GM12801 (cell line): Measurements from ENCODE around the gene PRDM12.

Experiments used
- TF ChIP-seq, protein P1 (sequence below): IDR thresholded peaks from one replicate; pipeline ENCODE4 v1.5.1; 2011; ENCODE audit warnings: control low read depth; ENCODE audit not compliant: insufficient read length; ENCODE audit errors: extremely low read depth

The PRDM12 gene

DNA sequence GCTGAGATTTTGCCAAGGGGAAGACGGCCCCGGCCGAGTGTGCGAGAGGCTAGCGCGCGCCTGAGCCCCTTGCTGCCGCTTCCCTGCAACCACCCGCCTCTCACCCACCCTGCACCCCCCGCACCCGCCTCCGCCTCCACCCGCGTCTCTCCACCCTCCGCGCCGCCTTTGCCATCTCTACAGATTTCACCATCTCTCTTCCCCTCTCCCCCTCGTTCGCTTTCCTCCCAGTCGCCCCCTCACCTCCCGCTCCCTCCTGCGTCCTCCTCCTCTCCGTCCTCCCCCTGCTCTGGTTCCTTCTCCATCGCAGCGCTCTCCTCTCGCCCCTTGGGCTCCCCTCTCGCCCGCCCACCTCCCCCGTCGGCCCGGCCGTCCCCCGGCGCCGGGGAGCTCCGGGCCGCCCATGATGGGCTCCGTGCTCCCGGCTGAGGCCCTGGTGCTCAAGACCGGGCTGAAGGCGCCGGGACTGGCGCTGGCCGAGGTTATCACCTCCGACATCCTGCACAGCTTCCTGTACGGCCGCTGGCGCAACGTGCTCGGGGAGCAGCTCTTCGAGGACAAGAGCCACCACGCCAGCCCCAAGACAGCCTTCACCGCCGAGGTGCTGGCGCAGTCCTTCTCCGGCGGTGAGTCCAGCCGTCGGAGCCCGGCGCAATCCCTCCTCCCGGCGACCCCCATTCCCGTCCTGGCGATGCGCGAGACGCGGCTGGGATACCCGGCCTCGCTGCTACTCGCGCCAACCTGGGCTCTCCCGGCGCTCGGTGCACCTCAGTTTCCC is at the start of gene PRDM12:
TSS of gene PRDM12 (plus strand) at position 344 of the 778 bp plus-strand sequence. CDS start at position 404, 60 bp downstream.
- TF ChIP-seq, protein P1, sequence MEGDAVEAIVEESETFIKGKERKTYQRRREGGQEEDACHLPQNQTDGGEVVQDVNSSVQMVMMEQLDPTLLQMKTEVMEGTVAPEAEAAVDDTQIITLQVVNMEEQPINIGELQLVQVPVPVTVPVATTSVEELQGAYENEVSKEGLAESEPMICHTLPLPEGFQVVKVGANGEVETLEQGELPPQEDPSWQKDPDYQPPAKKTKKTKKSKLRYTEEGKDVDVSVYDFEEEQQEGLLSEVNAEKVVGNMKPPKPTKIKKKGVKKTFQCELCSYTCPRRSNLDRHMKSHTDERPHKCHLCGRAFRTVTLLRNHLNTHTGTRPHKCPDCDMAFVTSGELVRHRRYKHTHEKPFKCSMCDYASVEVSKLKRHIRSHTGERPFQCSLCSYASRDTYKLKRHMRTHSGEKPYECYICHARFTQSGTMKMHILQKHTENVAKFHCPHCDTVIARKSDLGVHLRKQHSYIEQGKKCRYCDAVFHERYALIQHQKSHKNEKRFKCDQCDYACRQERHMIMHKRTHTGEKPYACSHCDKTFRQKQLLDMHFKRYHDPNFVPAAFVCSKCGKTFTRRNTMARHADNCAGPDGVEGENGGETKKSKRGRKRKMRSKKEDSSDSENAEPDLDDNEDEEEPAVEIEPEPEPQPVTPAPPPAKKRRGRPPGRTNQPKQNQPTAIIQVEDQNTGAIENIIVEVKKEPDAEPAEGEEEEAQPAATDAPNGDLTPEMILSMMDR, result no peak

DNA sequence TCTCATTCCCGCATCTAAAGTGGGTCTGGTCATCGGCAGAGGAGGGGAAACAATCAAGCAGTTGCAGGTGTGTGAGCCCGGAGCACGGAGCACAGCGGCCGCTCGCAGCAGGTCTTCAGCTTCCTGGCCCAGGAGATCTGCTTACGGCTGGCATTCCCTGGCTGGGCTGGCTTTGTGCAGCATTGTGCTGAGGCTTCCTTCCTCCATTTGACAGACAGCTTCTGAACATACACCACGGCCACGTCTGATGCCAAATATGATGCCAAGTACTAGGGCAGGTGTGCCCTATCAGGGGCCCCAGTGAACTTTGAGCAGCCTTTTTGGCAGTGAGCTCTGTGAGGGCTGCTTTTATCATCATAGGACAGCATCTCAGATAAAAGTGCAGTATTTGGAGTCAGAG is 47.9 kb upstream of the PRDM12 start:
- TF ChIP-seq, protein P1, result no peak

DNA sequence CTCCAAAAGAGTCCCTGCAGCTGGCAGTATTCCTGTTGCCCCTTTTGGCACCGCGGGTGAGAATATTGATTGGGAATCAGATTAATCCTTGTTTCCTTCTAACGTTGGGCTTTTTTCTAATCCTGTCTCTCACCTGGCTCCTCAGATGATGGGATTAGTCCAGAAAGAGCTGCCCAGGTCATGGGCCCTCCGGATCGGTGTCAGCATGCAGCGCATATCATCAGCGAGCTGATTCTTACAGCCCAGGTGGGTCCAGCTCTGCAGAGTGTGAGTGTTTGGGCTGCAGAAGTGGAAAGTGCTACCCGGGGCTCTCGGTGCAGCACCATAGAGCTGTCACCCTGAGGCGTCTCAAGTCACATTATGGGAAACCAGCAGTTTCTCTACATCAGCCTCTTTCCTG is 40.9 kb upstream of the PRDM12 start:
- TF ChIP-seq, protein P1, result no peak

DNA sequence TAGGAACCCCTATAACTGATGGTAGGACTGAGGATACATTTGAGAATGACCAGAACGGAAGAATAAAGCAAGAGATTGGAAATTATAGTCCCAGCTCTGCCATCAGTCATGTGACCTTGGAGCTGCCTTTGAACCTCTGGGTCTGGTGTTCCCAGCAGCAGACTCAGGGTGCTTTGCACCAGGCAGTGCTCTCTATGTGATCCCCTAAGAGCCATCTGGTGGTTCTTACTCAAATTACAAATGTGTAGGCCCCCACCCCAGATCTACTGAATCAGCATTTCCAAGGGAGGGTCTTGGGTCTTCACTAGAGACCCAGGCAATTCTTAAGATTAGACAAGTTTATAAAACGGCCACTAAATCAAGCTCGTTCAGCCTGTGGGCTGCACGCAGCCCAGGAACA is 40.2 kb upstream of the PRDM12 start:
- TF ChIP-seq, protein P1, result no peak

DNA sequence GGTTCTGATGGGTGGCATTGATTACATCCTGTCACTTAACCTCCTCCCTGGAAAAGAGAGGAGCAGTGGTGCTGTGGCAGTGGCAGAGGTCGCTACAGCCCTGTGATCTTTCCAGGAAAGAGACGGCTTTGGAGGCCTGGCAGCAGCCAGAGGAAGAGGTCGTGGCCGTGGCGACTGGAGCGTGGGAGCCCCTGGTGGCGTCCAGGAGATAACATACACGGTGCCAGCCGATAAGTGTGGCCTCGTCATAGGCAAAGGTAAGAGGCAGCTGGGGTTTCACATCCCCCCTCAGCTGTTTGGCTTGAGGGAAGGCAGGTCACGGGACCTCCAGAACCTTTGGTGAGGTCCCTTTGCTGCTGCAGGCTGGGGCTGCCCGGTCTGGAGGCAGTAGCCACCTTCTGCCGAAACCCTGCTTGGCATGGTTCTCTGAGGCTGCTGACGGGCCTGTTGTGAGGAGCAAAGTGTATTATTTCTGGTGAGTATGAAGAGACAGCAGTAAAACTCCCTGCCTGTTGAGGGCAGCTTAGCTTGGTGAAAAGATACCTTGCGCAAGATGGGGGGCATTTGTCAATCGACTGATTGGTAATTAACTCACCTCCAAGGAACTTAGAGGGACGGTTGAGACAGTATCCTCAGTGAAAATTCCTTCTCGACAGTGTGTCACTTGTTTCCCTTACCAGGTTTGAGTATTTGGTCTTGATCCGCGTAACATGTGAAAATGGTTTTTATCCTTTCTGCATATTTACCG is 38.0 kb upstream of the PRDM12 start:
- TF ChIP-seq, protein P1, result no peak

DNA sequence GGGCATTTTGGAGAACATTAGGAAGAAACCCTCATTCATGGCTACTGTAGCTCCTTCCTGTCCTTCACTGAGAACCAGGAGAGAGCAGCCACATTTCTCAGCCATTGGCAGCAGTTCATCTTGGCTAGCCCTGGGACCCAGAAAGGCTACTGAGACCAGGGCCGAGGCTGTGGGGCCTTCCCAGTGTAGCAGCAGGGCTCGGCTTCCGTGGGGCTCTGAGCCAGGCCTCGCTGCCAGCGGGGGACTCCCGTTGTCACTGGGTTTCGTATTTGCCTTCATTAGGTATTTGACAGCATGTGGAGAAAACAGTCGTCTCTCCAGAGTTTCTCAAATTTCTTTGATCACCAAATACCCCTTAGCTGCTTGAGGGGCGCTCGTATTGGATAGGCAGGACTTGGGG is 37.3 kb upstream of the PRDM12 start:
- TF ChIP-seq, protein P1, result no peak

DNA sequence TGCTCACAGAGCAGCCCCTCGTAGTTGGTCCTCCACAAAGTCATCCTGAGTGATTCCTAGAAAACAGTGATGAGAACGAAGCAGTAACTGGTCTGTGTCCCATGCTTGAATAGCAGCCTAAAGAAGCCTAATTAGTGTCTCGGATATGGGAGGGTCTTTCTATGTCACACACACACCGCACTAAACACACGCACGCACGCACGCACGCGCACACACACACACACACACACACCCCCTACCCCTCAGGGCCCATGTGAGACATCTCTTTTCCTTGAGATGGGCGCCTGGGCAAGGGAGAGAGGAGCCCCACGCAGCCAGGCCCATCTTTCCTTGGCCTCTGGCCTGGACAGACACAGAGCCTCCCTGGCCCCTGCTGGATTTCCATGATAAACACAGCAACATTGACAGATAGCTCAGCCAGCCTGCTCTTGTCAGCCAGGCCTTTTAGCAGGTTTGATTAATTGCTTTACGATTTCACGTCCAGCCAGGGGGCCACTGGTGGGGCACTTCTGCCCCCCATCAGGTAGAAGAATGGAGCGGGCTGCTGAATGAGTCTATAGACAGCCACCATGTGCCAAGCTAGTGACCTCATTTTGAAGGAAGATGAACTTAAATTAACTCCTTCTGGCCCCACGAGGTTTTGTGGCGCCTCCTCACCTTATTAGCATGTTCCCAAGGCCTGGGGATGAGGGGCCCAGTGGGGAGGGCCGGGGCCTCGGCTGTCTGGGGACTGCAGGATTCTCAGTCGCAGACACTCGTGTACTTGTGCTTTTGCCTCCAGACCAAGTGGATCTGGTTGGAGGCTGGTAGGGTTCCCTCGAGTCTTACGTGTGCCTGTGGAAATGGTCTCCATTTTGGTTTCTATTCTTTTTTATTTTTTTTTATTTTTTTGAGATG is 36.2 kb upstream of the PRDM12 start:
- TF ChIP-seq, protein P1, result no peak
